ENCODE measurements around the gene HMGCS2.

The HMGCS2 gene

DNA sequence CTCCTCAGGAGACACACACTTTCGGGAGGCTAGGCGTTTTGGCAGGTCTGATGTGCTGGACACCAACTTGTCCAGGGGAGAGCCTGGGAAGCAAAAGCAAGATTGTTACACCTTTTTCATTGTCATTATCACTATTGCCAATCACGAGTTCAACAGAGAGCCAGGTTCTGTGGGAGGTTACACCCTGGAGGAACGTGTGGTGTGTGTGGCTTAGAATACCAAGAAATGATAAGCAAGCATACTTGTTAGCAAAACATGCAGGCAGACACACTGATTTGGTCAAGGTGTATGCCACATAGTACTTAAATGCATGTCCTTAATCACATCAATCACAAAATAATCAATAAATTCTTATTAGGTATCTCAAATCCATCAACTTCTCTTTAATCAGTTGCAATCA, 16.1 kb downstream of the HMGCS2 start:
- no peak for DNase-seq

DNA sequence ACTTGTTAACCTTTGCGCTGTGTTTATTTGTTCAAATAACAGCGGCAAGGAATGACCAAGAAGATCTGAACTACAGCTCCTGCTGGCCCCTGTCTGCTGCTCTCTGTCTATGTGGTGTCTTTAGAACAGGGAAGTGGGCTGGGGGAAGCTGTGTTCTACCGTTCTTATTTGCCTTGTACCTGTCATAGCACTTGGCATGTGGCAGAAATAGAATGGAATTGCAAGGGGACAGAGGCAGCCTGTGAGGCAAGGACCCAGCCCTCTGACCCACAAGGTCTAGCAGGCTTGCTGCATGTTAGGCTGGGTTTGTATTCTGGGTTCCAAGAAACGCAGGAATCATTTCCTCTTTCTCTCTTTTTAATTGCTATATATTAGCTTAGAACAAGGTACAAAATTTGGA, 20.7 kb downstream of the HMGCS2 start:
- no peak for DNase-seq

DNA sequence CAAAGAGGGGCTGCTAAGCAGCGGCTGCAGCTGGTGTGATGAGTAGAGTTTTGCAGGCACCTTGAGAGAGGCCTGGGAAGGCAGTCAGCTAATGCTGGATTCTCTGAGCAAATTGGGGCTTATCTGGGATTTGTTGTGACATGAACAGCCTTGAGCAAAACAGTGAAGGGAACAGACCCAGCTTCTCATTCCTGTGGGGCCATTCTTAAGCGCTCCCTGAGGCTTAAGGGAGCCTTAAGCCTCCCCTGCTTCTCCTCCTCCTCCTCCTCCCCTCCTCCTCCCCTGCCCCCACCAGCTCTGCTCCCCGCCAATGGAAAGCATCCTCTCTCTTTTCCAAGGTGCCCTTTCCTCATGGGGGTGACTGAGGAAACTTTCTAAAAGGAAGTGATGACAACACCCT, 21.3 kb downstream of the HMGCS2 start:
- DNase-seq = no peak

DNA sequence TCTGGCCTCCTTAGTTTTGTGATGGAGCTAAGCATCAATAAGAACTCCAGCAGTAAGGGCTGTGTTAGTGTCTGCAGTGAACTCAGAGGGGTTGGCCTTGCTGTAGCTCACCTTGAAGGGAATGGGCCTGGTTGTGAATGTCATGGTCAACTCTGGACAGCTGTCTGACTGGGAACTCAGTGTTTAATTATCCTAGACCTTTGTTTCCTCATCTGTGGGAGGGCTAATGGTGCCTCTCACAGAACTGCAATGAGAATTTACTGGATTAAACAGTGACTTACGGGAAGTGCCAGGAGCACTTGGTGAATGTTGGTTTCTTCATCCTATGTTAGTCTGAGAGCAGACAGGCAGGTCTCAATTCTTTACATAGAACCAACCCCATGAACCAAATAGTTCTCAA, 23.7 kb downstream of the HMGCS2 start:
- DNase-seq = no peak

- DNase-seq = no peak
These were observed 24.1 kb downstream of the HMGCS2 start for GRCh38 chr1:119744598-119744942.

GRCh38 chr1:119743776-119744597, 24.7 kb downstream of the HMGCS2 start:
- peak; percentile 17 to 37 for DNase-seq

DNA sequence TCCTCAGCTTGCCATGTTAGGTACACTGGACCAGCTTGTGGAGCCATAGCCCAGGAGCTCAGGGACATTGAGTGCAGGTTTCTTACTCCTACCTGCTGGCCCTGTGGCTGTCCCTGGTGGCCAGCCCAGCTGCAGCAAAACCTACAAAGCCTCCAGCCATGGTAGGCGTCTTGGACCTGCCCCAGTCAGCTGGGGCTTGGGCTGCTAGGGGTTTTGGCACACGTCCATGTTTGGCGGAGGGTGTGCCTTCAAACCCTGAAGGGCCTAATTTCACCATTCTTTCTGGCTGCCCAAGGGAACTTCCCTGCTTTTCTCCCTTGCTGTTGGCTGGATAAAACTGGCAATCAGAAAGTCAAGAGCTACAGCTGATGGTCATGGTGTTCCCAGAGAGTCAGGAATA, 25.4 kb downstream of the HMGCS2 start:
- no peak for DNase-seq

DNA sequence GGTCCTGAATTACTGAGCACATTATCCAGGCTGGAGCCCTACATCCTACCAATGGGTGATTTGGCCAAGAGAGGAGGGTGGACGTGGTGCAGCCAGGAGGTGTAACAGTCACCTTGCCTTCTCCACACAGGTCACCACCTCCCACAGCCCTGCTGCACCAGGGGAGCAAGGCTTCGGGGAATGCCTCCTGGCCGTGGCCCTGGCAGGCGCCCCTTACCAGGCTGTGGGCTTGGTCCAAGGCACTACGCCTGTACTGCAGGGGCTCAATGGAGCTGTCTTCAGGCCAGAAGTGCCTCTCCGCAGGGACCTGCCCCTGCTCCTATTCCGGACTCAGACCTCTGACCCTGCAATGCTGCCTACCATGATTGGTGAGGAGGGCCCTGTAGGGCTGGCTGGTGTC, 26.0 kb downstream of the HMGCS2 start:
- DNase-seq = no peak

DNA sequence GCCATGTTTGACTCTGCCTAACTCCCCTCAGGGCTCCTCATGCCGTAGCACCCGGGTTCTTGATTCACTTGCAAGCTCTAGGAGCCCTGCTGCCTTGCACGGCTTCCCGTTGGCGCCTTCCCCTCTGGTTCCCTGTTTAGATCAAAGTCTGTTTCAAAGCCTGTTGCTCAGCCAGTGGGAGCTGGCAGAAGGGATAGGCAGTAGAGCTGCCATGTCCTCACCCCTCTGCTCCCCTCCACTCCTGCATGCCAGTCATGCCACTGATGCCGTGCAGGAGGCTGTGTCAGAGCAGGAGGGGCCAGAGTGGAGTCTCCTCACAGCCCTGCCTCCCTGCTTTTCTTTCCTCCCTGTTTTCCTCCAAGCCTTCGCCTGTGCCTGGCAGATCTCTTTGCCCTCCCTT, 26.5 kb downstream of the HMGCS2 start:
- DNase-seq = no peak

DNA sequence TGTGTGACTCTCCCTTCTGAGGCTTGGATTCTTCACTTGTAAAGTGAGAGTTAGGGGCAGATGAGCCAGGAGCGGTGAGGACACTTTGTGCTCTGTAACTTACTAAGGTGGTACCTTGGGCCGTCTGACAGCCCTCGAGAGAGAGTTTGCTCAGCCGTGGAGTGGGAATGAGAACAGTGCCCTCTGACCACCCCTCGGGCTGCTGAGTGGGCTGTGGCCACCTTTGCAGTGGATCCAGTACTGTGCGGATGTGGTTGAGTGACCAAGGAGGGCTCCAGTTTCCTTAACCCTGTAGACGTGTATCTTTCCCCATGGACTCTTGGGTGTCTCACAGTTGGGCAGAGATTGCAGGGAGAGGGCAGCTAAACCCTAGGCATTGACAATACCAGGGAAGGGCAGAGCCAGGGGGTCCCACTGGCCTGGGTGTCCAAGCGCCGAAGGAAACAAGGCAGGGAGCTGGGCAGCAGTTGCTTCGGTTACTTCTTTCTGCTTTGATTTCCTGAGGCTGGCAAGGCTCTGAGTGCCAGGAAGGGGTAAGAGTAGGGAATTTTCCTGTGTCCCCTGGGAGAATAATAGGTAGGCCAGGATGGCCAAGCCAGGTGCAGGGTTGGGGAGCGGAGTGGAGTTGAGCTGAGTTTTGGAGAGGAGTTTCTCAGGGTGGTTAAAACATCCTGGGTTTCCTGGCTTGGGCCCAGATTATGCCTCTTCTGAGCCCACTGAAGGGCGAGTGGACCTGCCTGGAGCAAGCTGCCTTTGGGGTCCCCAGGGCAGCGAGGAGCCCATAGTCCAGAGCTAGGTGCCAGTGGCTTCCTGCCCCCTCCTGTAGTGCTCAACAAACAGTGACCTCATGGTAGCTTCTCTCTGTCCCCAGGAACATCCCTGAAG, 27.6 kb downstream of the HMGCS2 start:
- DNase-seq = no peak

- no peak for DNase-seq
These were observed 28.4 kb downstream of the HMGCS2 start for GRCh38 chr1:119740261-119740660.

- DNase-seq = no peak
These were observed 29.6 kb downstream of the HMGCS2 start for GRCh38 chr1:119739150-119739549.

- DNase-seq = no peak
These were observed 30.5 kb downstream of the HMGCS2 start for GRCh38 chr1:119738100-119738720.

GRCh38 chr1:119737040-119737682, 31.5 kb downstream of the HMGCS2 start:
- DNase-seq = no peak

GRCh38 chr1:119736649-119737039, 32.1 kb downstream of the HMGCS2 start:
- no peak for DNase-seq

DNA sequence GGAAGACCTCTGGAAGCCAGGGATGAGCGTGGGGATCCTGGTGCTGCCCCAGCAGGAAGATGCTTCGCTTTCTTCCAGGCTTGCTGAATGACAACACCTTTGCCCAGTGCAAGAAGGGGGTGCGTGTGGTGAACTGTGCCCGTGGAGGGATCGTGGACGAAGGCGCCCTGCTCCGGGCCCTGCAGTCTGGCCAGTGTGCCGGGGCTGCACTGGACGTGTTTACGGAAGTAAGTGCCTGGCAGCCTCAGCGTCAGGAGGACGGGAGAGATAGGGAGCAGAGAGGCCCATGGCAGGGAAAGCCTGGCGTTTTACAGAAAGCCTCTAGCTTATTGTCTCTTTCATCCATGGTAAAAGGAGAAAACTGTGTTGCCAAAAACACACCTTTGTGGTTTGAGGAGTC, 33.5 kb downstream of the HMGCS2 start:
- DNase-seq = no peak

GRCh38 chr1:119733754-119734153, 35.0 kb downstream of the HMGCS2 start:
- no peak for DNase-seq

DNA sequence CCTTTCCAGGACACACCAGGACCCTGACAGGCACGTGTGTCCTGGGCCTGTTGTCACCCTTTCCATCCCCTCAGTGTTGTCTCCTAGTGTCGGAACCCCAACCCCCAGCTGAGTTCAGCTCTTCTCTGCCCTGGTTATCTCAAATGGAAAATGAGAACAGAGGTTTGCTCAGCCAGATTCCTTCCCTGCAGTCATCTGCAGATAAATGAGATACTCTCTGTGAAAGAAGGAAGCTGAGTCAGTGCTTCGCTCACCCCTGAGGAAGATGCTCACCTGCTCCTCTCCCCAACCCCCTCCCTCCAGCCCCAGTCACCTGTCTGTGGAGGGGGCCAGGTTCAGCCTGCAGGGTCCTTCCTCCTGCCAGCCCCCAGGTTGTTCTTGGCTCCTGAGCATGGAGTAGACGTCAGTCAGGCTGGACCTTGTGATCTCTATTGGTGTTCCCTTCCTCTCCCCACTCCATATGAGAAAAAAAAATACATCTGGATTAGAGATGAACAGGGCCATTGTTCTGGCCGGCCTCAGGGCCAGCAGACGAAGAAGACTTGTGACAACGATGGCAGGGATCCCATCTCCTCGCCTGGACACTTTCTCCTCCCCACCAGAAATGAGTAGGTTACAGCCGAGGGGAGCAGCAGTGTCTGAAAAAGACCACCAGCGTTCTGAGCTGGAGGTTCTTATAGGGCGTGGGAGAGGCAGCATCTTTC, 36.1 kb downstream of the HMGCS2 start:
- no peak for DNase-seq

DNA sequence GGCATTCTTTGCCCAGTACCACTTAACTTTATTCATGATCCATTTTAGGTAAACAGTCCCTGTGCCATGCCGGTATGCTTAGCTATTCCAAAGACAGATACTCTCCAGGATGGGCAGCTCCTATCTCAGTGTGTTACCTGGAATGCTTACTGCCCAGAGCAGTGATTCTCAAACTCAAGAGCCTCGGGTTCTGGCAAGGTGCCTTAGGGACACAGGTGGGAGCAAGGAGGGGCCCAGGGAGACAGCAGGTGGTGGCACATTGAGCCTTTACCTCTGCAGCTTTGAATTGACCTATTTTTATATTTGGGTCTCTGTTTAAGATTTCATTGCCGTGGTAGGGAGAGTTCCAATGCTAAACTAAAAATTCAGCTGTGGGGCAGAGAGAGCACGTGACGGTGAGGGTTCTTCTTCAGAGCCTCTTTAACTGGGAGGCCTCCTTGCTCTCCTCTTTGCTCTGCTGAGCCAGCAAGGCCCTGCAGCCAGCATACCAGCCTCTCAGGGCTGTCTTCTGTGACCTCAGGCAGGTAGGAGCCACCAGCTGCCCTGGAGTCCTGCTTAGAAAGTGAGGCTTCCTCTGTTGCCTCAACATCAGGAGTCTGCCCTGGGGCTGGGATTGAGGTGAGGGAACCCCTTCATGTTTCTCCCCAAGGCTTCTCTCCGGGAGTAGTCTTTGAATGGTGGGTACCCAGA, 36.8 kb downstream of the HMGCS2 start:
- DNase-seq = no peak

- no peak for DNase-seq
These were observed 37.6 kb downstream of the HMGCS2 start for GRCh38 chr1:119731060-119731459.

DNA sequence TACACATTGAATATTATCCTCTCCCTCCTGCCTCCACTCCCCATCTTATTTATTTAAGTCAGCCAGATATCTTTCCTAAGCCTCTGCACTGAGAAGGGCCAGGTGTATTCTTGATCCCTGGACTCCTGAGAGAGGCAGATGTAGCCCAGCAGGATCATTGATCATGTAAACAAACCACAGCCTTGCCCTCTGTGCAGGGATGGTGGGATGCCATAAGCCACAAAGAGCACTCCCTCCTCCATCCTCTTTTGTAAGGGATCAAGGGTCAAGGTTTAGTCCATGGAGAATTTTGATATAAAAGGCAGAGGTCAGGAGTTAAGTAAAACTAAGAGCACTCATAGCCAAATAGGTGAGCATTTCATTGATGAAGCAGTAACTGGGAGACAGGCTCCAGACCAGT, 39.7 kb downstream of the HMGCS2 start:
- DNase-seq = no peak

DNA sequence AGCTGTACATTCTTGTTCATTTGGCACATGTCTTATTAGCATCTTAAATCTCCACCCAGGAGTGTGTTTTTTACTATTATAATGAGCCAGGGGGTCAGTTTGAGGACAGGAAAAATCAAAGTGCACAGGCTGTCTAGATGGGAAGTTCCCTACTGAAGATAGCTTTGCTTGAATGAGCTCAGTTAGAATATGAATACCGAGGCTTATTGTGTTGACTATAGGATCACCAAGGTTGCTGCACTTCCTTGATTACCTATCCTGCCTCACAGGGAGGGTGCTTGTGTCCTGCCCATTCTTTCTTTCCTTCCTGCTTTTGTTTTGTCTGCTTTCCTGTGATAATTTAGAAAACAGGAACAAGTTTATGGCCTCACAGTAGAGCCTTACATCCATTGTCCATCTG, 40.7 kb downstream of the HMGCS2 start:
- DNase-seq = no peak
